PC-3 (cell line): Measurements from ENCODE around the gene CD200R1.

ENCODE experiments used
- EZH2 ChIP-seq: fragments of 300-600 bp; sonication (generic); IDR thresholded peaks from one replicate; pipeline ENCODE4 v1.6.1; 2017; ENCODE audit warnings: antibody characterized with exemption, mild to moderate bottlenecking, low read length; ENCODE audit not compliant: unreplicated experiment
- EZH2phosphoT487 ChIP-seq: fragments of 300-600 bp; sonication (generic); IDR thresholded peaks from 2 replicates; pipeline ENCODE4 v1.6.1; 2018; ENCODE audit warnings: mild to moderate bottlenecking, antibody characterized with exemption, low read length, borderline replicate concordance
- TF ChIP-seq, protein P1 (sequence below): fragments of 300-600 bp; sonication (generic); conservative IDR thresholded peaks from 2 replicates; pipeline ENCODE4 v1.5.1; 2017; ENCODE audit warnings: antibody characterized with exemption, low read depth, mild to moderate bottlenecking, low read length

DNA sequence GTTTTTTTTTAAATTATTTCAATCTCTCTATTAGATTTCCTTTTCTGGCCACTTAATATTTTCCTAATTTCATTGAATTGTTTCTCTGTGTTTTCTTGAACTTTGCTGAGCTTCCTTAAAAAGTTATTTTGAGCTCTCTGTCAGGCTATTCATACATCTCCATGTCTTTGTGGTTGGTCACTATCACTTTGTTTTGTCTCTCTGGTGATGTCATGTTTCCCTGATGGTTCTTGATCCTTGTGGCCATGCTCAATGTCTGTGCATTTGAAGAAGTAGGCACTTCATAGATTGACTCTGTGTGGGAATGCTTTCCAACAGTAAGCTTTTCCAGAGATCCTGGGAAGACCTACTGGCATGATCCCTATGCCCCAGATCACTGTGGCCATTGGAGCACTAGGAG is 18.6 kb downstream of the CD200R1 start:
- TF ChIP-seq, protein P1, sequence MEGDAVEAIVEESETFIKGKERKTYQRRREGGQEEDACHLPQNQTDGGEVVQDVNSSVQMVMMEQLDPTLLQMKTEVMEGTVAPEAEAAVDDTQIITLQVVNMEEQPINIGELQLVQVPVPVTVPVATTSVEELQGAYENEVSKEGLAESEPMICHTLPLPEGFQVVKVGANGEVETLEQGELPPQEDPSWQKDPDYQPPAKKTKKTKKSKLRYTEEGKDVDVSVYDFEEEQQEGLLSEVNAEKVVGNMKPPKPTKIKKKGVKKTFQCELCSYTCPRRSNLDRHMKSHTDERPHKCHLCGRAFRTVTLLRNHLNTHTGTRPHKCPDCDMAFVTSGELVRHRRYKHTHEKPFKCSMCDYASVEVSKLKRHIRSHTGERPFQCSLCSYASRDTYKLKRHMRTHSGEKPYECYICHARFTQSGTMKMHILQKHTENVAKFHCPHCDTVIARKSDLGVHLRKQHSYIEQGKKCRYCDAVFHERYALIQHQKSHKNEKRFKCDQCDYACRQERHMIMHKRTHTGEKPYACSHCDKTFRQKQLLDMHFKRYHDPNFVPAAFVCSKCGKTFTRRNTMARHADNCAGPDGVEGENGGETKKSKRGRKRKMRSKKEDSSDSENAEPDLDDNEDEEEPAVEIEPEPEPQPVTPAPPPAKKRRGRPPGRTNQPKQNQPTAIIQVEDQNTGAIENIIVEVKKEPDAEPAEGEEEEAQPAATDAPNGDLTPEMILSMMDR = no peak
- no peak for TF ChIP-seq EZH2
- no peak for TF ChIP-seq EZH2phosphoT487
